GM19043 (cell line): ENCODE data around the gene MAST4.

Experiments
- ATAC-seq: cut with Tn5 transposase; IDR thresholded peaks from one replicate; pipeline ENCODE4 v1.9.1; 2021; ENCODE audit warnings: low read depth; ENCODE audit not compliant: unreplicated experiment

MAST4 gene

GRCh38 chr5:66864240-66864884 lies 268.2 kb downstream of the MAST4 start:
- ATAC-seq: no peak

- ATAC-seq: no peak
Observed at GRCh38 chr5:66867618-66868322, 271.6 kb downstream of the MAST4 start.

GRCh38 chr5:66869347-66869746 lies 273.2 kb downstream of the MAST4 start:
- ATAC-seq: no peak

- no peak for ATAC-seq
Observed at GRCh38 chr5:66870708-66871107, 274.5 kb downstream of the MAST4 start.

- no peak for ATAC-seq
Observed at GRCh38 chr5:66871651-66872050, 275.5 kb downstream of the MAST4 start.

GRCh38 chr5:66872736-66873331 lies 276.6 kb downstream of the MAST4 start:
- ATAC-seq: no peak

- no peak for ATAC-seq
Observed at GRCh38 chr5:66874004-66874403, 277.8 kb downstream of the MAST4 start.

- ATAC-seq: no peak
Observed at GRCh38 chr5:66875315-66875714, 279.1 kb downstream of the MAST4 start.

- no peak for ATAC-seq
Observed at GRCh38 chr5:66876266-66876807, 280.1 kb downstream of the MAST4 start.

- ATAC-seq: no peak
Observed at GRCh38 chr5:66877843-66878242, 281.6 kb downstream of the MAST4 start.

- no peak for ATAC-seq
Observed at GRCh38 chr5:66880401-66880800, 284.2 kb downstream of the MAST4 start.

GRCh38 chr5:66881480-66882161 lies 285.4 kb downstream of the MAST4 start:
- ATAC-seq: no peak

- no peak for ATAC-seq
Observed at GRCh38 chr5:66882606-66883227, 286.5 kb downstream of the MAST4 start.

- no peak for ATAC-seq
Observed at GRCh38 chr5:66884564-66885243, 288.5 kb downstream of the MAST4 start.

GRCh38 chr5:66886941-66887340 lies 290.7 kb downstream of the MAST4 start:
- no peak for ATAC-seq

GRCh38 chr5:66888613-66889012 lies 292.4 kb downstream of the MAST4 start:
- ATAC-seq: no peak

- no peak for ATAC-seq
Observed at GRCh38 chr5:66889056-66889455, 292.9 kb downstream of the MAST4 start.

GRCh38 chr5:66889524-66889923 lies 293.3 kb downstream of the MAST4 start:
- ATAC-seq: no peak

- ATAC-seq: no peak
Observed at GRCh38 chr5:66891184-66891925, 295.2 kb downstream of the MAST4 start.
